Gastrocnemius medialis (tissue), 4 donors: ENCODE results near the gene DHRSX.
"Not testable (repeated sequence)": the region's sequence is repeated elsewhere in the genome, so short reads cannot be mapped to it uniquely, and the experiment has no call there.

ENCODE experiments used
- POLR2A ChIP-seq, 2 donors: fragments of 450-650 bp; IDR thresholded peaks; one replicate each; pipeline ENCODE4 v1.6.1; 2017; ENCODE audit warnings: antibody characterized with exemption in 2 of 2, mild to moderate bottlenecking in 2 of 2, moderate library complexity in 2 of 2
- TF ChIP-seq, protein P1 (sequence below), 5 experiments: fragments of 450-650 bp in 3 of 5; fragments of 200-600 bp in 2 of 5; sonication (generic) in 2 of 5; IDR thresholded peaks in 4 of 5; conservative IDR thresholded peaks in 1 of 5; 1 replicate in 4 of 5; 2 replicates in 1 of 5; pipeline ENCODE4 v1.5.1; 2016 to 2019; ENCODE audit warnings: antibody characterized with exemption in 5 of 5, mild to moderate bottlenecking in 3 of 5, moderate library complexity in 3 of 5

DNA sequence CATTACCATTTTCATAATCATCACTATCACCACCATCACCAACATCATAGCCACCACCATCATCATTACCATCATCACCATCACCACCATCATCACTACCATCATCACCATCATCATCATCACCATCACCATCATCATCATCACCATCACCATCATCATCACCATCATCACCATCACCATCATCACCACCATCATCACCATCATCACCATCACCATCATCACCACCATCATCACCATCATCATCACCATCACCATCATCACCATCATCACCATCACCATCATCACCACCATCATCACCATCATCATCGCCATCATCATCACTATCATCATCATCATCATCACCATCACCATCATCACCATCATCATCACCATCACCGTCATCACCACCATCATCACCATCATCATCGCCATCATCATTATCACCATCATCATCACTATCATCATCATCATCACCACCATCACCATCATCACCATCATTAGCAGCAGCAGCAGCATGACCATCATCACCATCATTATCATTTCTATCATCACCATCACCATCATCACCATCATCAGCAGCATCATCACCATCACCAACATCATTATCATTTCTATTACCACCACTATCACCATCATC lies 118.2 kb downstream of the DHRSX start:
- TF ChIP-seq, protein P1, sequence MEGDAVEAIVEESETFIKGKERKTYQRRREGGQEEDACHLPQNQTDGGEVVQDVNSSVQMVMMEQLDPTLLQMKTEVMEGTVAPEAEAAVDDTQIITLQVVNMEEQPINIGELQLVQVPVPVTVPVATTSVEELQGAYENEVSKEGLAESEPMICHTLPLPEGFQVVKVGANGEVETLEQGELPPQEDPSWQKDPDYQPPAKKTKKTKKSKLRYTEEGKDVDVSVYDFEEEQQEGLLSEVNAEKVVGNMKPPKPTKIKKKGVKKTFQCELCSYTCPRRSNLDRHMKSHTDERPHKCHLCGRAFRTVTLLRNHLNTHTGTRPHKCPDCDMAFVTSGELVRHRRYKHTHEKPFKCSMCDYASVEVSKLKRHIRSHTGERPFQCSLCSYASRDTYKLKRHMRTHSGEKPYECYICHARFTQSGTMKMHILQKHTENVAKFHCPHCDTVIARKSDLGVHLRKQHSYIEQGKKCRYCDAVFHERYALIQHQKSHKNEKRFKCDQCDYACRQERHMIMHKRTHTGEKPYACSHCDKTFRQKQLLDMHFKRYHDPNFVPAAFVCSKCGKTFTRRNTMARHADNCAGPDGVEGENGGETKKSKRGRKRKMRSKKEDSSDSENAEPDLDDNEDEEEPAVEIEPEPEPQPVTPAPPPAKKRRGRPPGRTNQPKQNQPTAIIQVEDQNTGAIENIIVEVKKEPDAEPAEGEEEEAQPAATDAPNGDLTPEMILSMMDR (IDR thresholded peaks at IDR 0.05 in 4 of 5, conservative IDR thresholded peaks at IDR 0.05 in 1 of 5) = not testable (repeated sequence)
- not testable (repeated sequence) for TF ChIP-seq POLR2A (IDR thresholded peaks at IDR 0.05)
